HEK293 (cell line): ENCODE results near the gene NANOS3.
A peak's percentile ranks its signal among the peaks of the same experiment; 100 is the strongest.

Source experiments
- CTCF ChIA-PET: fragments of 350-600 bp; formaldehyde crosslinking; extraction: SDS; loops from one replicate; lab custom pipeline; 2021; ENCODE audit warnings: antibody characterized with exemption; lab: Yijun Ruan, JAX
- POLR2A ChIA-PET: fragments of 300-600 bp; formaldehyde crosslinking; extraction: SDS; loops from one replicate; lab custom pipeline; 2020; ENCODE audit warnings: antibody characterized with exemption, inconsistent platforms; lab: Yijun Ruan, JAX
- H3K27ac ChIP-seq: fragments of 200-500 bp; sonication (Bioruptor generic); 2 replicates; pipeline ENCODE4 v1.5.1; 2014; ENCODE audit warnings: low read depth, low read length, control low read depth, inconsistent platforms; ENCODE audit errors: extremely low read depth
- H3K36me3 ChIP-seq, 2 experiments: fragments of 200-500 bp in 1 of 2; sonication (Bioruptor generic) in 1 of 2; 1 replicate in 1 of 2; 2 replicates in 1 of 2; pipeline ENCODE4 v1.5.1; 2014 to 2017; ENCODE audit warnings: inconsistent platforms in 2 of 2, low read length in 2 of 2; ENCODE audit not compliant: control insufficient read depth in 2 of 2, insufficient read depth in 1 of 2
- H3K4me1 ChIP-seq: fragments of 200-500 bp; sonication (Bioruptor generic); 2 replicates; pipeline ENCODE4 v1.5.1; 2014; ENCODE audit warnings: mild to moderate bottlenecking, low read length, inconsistent platforms; ENCODE audit not compliant: control insufficient read depth, insufficient read depth
- H3K4me3 ChIP-seq: 2 replicates; pipeline ENCODE4 v1.5.1; 2011; ENCODE audit warnings: low read depth, mild to moderate bottlenecking, control low read depth, low read length, moderate library complexity
- H3K9me3 ChIP-seq: fragments of 200-500 bp; sonication (Bioruptor generic); 2 replicates; pipeline ENCODE4 v1.5.1; 2014; ENCODE audit warnings: low read depth, low read length, inconsistent platforms; ENCODE audit not compliant: control insufficient read depth, insufficient read depth
- EGR2 ChIP-seq: fragments of 450-650 bp; formaldehyde crosslinking; IDR thresholded peaks from 2 replicates; pipeline ENCODE4 v1.5.1; 2016; ENCODE audit warnings: low read depth, missing biosample characterization, missing genetic modification characterization
- IKZF3 ChIP-seq: fragments of 450-650 bp; IDR thresholded peaks from 2 replicates; pipeline ENCODE4 v1.5.0; 2018; ENCODE audit warnings: missing biosample characterization, mild to moderate bottlenecking, missing genetic modification characterization, moderate library complexity
- KLF1 ChIP-seq: fragments of 450-650 bp; formaldehyde crosslinking; IDR thresholded peaks from 2 replicates; pipeline ENCODE4 v1.5.1; 2016; ENCODE audit warnings: missing biosample characterization, missing genetic modification characterization
- KLF10 ChIP-seq: fragments of 450-650 bp; IDR thresholded peaks from 2 replicates; pipeline ENCODE4 v1.5.1; 2018; ENCODE audit warnings: missing biosample characterization, mild to moderate bottlenecking, missing genetic modification characterization
- TRIM28 ChIP-seq: IDR thresholded peaks from 2 replicates; pipeline ENCODE4 v1.6.1; 2011; ENCODE audit warnings: low read length, control low read depth, borderline replicate concordance
- YY1 ChIP-seq: fragments of 450-650 bp; formaldehyde crosslinking; IDR thresholded peaks from 2 replicates; pipeline ENCODE4 v1.5.1; 2018; ENCODE audit warnings: missing biosample characterization, missing genetic modification characterization
- ZBTB8A ChIP-seq: fragments of 450-650 bp; formaldehyde crosslinking; IDR thresholded peaks from 2 replicates; pipeline ENCODE4 v1.5.1; 2016; ENCODE audit warnings: missing biosample characterization, missing genetic modification characterization
- ZFHX2 ChIP-seq: fragments of 450-650 bp; formaldehyde crosslinking; conservative IDR thresholded peaks from 2 replicates; pipeline ENCODE4 v1.5.1; 2016; ENCODE audit warnings: missing biosample characterization, missing genetic modification characterization
- ZFP37 ChIP-seq: fragments of 450-650 bp; formaldehyde crosslinking; IDR thresholded peaks from 2 replicates; pipeline ENCODE4 v1.5.1; 2016; ENCODE audit warnings: missing biosample characterization, missing genetic modification characterization
- ZNF10 ChIP-seq: fragments of 450-650 bp; formaldehyde crosslinking; IDR thresholded peaks from 2 replicates; pipeline ENCODE4 v1.5.1; 2017; ENCODE audit warnings: missing biosample characterization, missing genetic modification characterization
- ZNF140 ChIP-seq: fragments of 450-650 bp; formaldehyde crosslinking; IDR thresholded peaks from 2 replicates; pipeline ENCODE4 v1.5.1; 2016; ENCODE audit warnings: missing biosample characterization, missing genetic modification characterization
- ZNF248 ChIP-seq: fragments of 450-650 bp; formaldehyde crosslinking; IDR thresholded peaks from 2 replicates; pipeline ENCODE4 v1.5.1; 2017; ENCODE audit warnings: missing biosample characterization, missing genetic modification characterization
- ZNF324 ChIP-seq: fragments of 450-650 bp; formaldehyde crosslinking; IDR thresholded peaks from 2 replicates; pipeline ENCODE4 v1.5.1; 2016; ENCODE audit warnings: missing biosample characterization, missing genetic modification characterization
- ZNF394 ChIP-seq: fragments of 450-650 bp; formaldehyde crosslinking; IDR thresholded peaks from 2 replicates; pipeline ENCODE4 v1.5.1; 2016; ENCODE audit warnings: missing biosample characterization, missing genetic modification characterization, mild to moderate bottlenecking, moderate library complexity, borderline replicate concordance
- ZNF501 ChIP-seq: fragments of 450-650 bp; formaldehyde crosslinking; IDR thresholded peaks from 2 replicates; pipeline ENCODE4 v1.5.1; 2016; ENCODE audit warnings: missing biosample characterization, missing genetic modification characterization
- ZNF529 ChIP-seq: fragments of 450-650 bp; formaldehyde crosslinking; IDR thresholded peaks from 2 replicates; pipeline ENCODE4 v1.5.1; 2017; ENCODE audit warnings: missing genetic modification characterization, missing biosample characterization; ENCODE audit not compliant: insufficient replicate concordance
- ZNF600 ChIP-seq: fragments of 450-650 bp; formaldehyde crosslinking; IDR thresholded peaks from 2 replicates; pipeline ENCODE4 v1.5.1; 2016; ENCODE audit warnings: missing biosample characterization, missing genetic modification characterization
- ZNF664 ChIP-seq: fragments of 450-650 bp; formaldehyde crosslinking; IDR thresholded peaks from 2 replicates; pipeline ENCODE4 v1.5.1; 2016; ENCODE audit warnings: missing biosample characterization, missing genetic modification characterization
- ZNF768 ChIP-seq: fragments of 450-650 bp; formaldehyde crosslinking; IDR thresholded peaks from 2 replicates; pipeline ENCODE4 v1.5.1; 2018; ENCODE audit warnings: missing biosample characterization, mild to moderate bottlenecking, missing genetic modification characterization
- ZXDB ChIP-seq: fragments of 450-650 bp; formaldehyde crosslinking; IDR thresholded peaks from 2 replicates; pipeline ENCODE4 v1.5.1; 2016; ENCODE audit warnings: missing biosample characterization, missing genetic modification characterization
- TF ChIP-seq, protein P1 (sequence below): fragments of 450-650 bp; formaldehyde crosslinking; IDR thresholded peaks from 2 replicates; pipeline ENCODE4; 2016; ENCODE audit warnings: missing biosample characterization, missing genetic modification characterization
- TF ChIP-seq, protein P2 (sequence below): fragments of 450-650 bp; formaldehyde crosslinking; IDR thresholded peaks from 2 replicates; pipeline ENCODE4 v1.5.1; 2016; ENCODE audit warnings: missing biosample characterization, missing genetic modification characterization
- TF ChIP-seq, protein P3 (sequence below): fragments of 450-650 bp; formaldehyde crosslinking; IDR thresholded peaks from 2 replicates; pipeline ENCODE4 v1.5.1; 2016; ENCODE audit warnings: missing biosample characterization, missing genetic modification characterization

Gene NANOS3

DNA sequence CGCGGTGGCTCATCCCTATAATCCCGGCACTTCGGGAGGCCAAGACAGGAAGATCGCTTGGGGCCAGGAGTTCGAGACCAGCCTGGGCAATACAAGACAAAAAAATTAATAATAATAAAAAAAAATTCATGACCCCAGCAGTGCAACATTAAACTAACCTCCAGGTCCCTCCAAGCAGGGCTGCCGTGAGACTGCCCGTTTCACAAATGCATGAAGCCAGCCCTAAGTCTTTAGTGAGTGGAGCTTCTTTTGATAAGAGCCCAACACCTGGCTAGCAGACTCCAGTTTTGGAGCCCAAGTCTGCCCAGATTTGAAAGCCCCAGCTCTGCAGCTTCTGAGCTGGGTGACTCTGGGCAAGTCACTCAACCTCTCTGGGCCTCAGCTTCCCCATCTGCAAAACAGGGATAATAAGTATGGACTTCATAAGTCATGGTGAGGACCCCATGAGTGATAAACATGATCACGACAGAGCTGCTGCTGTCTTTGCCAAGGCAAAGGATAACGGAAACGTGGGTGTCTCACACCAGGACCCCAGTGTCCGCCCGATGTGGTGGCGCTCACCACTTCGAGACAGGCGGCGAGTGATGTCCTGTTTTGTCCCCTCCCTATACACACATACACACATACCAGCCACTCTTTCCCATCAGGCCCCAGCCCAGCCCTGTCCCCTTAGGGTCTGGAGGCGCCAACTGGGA, 38.4 kb upstream of the NANOS3 start:
- TF ChIP-seq ZNF10 (no peak), ZNF324 (no peak), ZNF768 (0 out of 2 replicates have a peak, but pooled peaks have one; percentile 74), ZNF600 (no peak), ZBTB8A (tag by site-specific recombination) (0 out of 2 replicates have a peak, but pooled peaks have one; percentile 14)
- no peak overlapping the region for H3K27ac ChIP-seq
- H3K4me3 ChIP-seq = no peak overlapping the region
- H3K9me3 ChIP-seq = no peaks in the 10 kb centered on the region
- CTCF ChIA-PET = no interaction called here
- peaks cover 7% of the 10 kb centered on the region for H3K4me1 ChIP-seq
- POLR2A ChIA-PET = no interaction called here
- H3K36me3 ChIP-seq = peaks cover 0 to 16% of the 10 kb centered on the region in 2 experiments; a peak in 1 of 3 replicates

DNA sequence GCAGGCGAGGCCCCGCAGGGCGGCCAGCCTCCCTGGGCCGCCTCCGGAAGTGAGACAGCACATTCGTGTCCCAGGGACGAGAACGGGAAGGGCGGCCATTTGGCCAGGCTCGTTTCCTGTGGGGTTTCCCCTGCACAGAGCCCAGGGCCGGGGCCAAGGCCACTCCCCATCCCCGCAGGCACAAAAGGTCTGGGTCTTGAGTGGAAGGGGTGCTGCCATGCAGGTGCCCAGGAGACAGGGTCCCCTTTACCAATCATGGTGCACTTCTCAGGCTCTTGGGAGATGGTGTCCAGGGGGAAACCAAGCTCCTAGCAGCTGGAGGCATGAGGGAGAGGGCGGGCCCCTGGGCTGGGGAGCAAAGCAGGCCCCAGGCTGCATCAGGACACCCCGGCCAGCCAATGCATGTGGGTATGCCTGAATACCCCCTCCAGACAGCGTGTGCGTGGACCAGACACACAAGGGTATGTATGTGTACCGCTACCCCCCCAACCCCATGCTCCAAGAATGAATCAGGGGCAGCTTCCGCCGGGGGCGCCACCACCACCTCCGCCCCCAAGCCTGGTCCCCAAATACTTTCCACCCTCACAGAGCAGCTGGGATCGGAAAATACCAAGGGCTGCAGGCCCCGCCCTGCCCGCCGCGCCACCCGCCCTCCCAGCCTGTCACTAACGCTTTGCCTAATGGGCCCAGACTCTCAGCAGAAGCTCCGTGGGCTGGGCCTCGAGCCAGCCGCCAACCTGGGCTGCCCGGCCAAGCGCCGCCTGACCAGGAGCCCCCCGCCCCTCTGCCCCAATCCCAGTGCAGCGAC, 37.6 kb upstream of the NANOS3 start:
- peak overlapping the region; percentile 21 for H3K4me3 ChIP-seq
- peaks cover 14% of the 10 kb centered on the region for H3K4me1 ChIP-seq
- ChIA-PET POLR2A (interaction anchor here (0.6 to 3.0 kb wide), 4 partner anchors 13 to 675 kb away, joined by 4 to 21 read pairs (median 6); partner anchors contain the start of gene ZSWIM4), CTCF (interaction anchor here (0.6 to 0.8 kb wide), 3 partner anchors 23 to 1876 kb away, joined by 3 read pairs; no protein-coding TSS in a partner anchor)
- no peak for TF ChIP-seq ZNF529 (tag by site-specific recombination)
- TF ChIP-seq IKZF3 = no peak
- TF ChIP-seq EGR2 (tag by site-specific recombination) = 0 out of 2 replicates have a peak, but pooled peaks have one; percentile 16
- peak; percentile 45; the same call in 1 of the 2 replicates for TF ChIP-seq ZXDB (tag by site-specific recombination)
- no peak for TF ChIP-seq ZNF248 (tag by site-specific recombination)
- TF ChIP-seq, protein P1, sequence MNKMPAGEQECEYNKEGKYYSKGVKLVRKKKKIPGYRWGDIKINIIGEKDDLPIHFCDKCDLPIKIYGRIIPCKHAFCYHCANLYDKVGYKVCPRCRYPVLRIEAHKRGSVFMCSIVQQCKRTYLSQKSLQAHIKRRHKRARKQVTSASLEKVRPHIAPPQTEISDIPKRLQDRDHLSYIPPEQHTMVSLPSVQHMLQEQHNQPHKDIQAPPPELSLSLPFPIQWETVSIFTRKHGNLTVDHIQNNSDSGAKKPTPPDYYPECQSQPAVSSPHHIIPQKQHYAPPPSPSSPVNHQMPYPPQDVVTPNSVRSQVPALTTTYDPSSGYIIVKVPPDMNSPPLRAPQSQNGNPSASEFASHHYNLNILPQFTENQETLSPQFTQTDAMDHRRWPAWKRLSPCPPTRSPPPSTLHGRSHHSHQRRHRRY (tag by site-specific recombination) = no peak
- TF ChIP-seq ZFP37 (tag by site-specific recombination) = no peak
- no peak for TF ChIP-seq ZNF394 (tag by site-specific recombination)
- TF ChIP-seq KLF1 (tag by site-specific recombination) = peak; percentile 69; the same call in 1 of the 2 replicates
- H3K9me3 ChIP-seq = no peaks in the 10 kb centered on the region
- H3K27ac ChIP-seq = peak overlapping the region; percentile 24; the same call in 1 of the 2 replicates
- H3K36me3 ChIP-seq = peaks cover 0 to 11% of the 10 kb centered on the region in 2 experiments; a peak in 1 of 3 replicates

DNA sequence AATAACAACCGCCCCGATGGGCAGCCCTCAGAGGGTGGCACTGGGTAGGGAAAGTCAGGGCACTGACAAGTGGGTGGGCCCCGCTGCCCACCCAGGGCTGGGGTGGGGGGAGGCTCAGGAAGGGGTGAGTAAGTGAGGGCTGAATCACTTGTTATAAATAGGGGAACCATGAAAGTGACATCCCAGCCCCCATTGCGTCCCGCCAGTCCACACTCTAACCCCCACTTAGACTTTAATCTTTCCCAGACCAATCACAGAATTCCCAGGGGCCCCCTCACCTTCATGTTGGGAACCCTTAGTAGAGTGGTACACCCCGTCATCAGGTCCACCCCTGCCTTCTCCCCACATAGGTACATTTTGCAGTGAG, 37.0 kb upstream of the NANOS3 start:
- ChIA-PET CTCF (interaction anchor here (0.6 to 0.8 kb wide), 3 partner anchors 23 to 1876 kb away, joined by 3 read pairs; no protein-coding TSS in a partner anchor), POLR2A (interaction anchor here (0.6 to 3.0 kb wide), 4 partner anchors 12 to 676 kb away, joined by 4 to 21 read pairs (median 6); partner anchors contain the start of gene ZSWIM4)
- Histone ChIP-seq H3K4me3 (peak overlapping the region; percentile 24), H3K9me3 (no peaks in the 10 kb centered on the region), H3K27ac (peak overlapping the region; percentile 24; the same call in 1 of the 2 replicates), H3K36me3 (peaks cover 0 to 10% of the 10 kb centered on the region in 2 experiments; a peak in 1 of 3 replicates), H3K4me1 (peaks cover 14% of the 10 kb centered on the region)
- no peak for TF ChIP-seq ZNF664 (tag by site-specific recombination)
- no peak for TF ChIP-seq YY1 (tag by site-specific recombination)
- no peak for TF ChIP-seq ZNF140 (tag by site-specific recombination)
- TF ChIP-seq, protein P2, sequence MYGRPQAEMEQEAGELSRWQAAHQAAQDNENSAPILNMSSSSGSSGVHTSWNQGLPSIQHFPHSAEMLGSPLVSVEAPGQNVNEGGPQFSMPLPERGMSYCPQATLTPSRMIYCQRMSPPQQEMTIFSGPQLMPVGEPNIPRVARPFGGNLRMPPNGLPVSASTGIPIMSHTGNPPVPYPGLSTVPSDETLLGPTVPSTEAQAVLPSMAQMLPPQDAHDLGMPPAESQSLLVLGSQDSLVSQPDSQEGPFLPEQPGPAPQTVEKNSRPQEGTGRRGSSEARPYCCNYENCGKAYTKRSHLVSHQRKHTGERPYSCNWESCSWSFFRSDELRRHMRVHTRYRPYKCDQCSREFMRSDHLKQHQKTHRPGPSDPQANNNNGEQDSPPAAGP = no peak
- no peak for TF ChIP-seq ZNF501 (tag by site-specific recombination)
- TF ChIP-seq IKZF3 = no peak
- peak; percentile 32; the same call in 1 of the 2 replicates for TF ChIP-seq ZFHX2 (tag by site-specific recombination)
- TF ChIP-seq TRIM28 = no peak
- no peak for TF ChIP-seq ZFP37 (tag by site-specific recombination)
- no peak for TF ChIP-seq KLF10 (tag by site-specific recombination)
- TF ChIP-seq, protein P3, sequence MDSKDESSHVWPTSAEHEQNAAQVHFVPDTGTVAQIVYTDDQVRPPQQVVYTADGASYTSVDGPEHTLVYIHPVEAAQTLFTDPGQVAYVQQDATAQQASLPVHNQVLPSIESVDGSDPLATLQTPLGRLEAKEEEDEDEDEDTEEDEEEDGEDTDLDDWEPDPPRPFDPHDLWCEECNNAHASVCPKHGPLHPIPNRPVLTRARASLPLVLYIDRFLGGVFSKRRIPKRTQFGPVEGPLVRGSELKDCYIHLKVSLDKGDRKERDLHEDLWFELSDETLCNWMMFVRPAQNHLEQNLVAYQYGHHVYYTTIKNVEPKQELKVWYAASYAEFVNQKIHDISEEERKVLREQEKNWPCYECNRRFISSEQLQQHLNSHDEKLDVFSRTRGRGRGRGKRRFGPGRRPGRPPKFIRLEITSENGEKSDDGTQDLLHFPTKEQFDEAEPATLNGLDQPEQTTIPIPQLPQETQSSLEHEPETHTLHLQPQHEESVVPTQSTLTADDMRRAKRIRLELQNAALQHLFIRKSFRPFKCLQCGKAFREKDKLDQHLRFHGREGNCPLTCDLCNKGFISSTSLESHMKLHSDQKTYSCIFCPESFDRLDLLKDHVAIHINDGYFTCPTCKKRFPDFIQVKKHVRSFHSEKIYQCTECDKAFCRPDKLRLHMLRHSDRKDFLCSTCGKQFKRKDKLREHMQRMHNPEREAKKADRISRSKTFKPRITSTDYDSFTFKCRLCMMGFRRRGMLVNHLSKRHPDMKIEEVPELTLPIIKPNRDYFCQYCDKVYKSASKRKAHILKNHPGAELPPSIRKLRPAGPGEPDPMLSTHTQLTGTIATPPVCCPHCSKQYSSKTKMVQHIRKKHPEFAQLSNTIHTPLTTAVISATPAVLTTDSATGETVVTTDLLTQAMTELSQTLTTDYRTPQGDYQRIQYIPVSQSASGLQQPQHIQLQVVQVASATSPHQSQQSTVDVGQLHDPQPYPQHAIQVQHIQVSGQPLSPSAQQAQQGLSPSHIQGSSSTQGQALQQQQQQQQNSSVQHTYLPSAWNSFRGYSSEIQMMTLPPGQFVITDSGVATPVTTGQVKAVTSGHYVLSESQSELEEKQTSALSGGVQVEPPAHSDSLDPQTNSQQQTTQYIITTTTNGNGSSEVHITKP (tag by site-specific recombination) = 0 out of 2 replicates have a peak, but pooled peaks have one; percentile 25
